HEK293 (cell line): ENCODE results near the gene STAT5B.

Experiments used
- CTCF ChIA-PET: fragments of 350-600 bp; formaldehyde crosslinking; extraction: SDS; loops from one replicate; lab custom pipeline; 2021; ENCODE audit warnings: antibody characterized with exemption; lab: Yijun Ruan, JAX
- POLR2A ChIA-PET: fragments of 300-600 bp; formaldehyde crosslinking; extraction: SDS; loops from one replicate; lab custom pipeline; 2020; ENCODE audit warnings: antibody characterized with exemption, inconsistent platforms; lab: Yijun Ruan, JAX
- H3K27ac ChIP-seq: fragments of 200-500 bp; sonication (Bioruptor generic); 2 replicates; pipeline ENCODE4 v1.5.1; 2014; ENCODE audit warnings: low read depth, low read length, control low read depth, inconsistent platforms; ENCODE audit errors: extremely low read depth
- H3K36me3 ChIP-seq, 2 experiments: fragments of 200-500 bp in 1 of 2; sonication (Bioruptor generic) in 1 of 2; 1 replicate in 1 of 2; 2 replicates in 1 of 2; pipeline ENCODE4 v1.5.1; 2014 to 2017; ENCODE audit warnings: inconsistent platforms in 2 of 2, low read length in 2 of 2; ENCODE audit not compliant: control insufficient read depth in 2 of 2, insufficient read depth in 1 of 2
- H3K4me1 ChIP-seq: fragments of 200-500 bp; sonication (Bioruptor generic); 2 replicates; pipeline ENCODE4 v1.5.1; 2014; ENCODE audit warnings: mild to moderate bottlenecking, low read length, inconsistent platforms; ENCODE audit not compliant: control insufficient read depth, insufficient read depth
- H3K4me3 ChIP-seq: 2 replicates; pipeline ENCODE4 v1.5.1; 2011; ENCODE audit warnings: low read depth, mild to moderate bottlenecking, control low read depth, low read length, moderate library complexity
- H3K9me3 ChIP-seq: fragments of 200-500 bp; sonication (Bioruptor generic); 2 replicates; pipeline ENCODE4 v1.5.1; 2014; ENCODE audit warnings: low read depth, low read length, inconsistent platforms; ENCODE audit not compliant: control insufficient read depth, insufficient read depth
- IKZF3 ChIP-seq: fragments of 450-650 bp; IDR thresholded peaks from 2 replicates; pipeline ENCODE4 v1.5.0; 2018; ENCODE audit warnings: missing biosample characterization, mild to moderate bottlenecking, missing genetic modification characterization, moderate library complexity
- SETDB1 ChIP-seq: IDR thresholded peaks from one replicate; pipeline ENCODE4 v1.6.1; 2017; ENCODE audit warnings: mild to moderate bottlenecking, low read length, moderate library complexity, mixed read lengths; ENCODE audit not compliant: insufficient read length
- SP7 ChIP-seq: fragments of 450-650 bp; formaldehyde crosslinking; IDR thresholded peaks from 2 replicates; pipeline ENCODE4 v1.5.1; 2016; ENCODE audit warnings: missing biosample characterization, missing genetic modification characterization
- YY1 ChIP-seq: fragments of 450-650 bp; formaldehyde crosslinking; IDR thresholded peaks from 2 replicates; pipeline ENCODE4 v1.5.1; 2018; ENCODE audit warnings: missing biosample characterization, missing genetic modification characterization
- ZBTB21 ChIP-seq: fragments of 450-650 bp; formaldehyde crosslinking; IDR thresholded peaks from 2 replicates; pipeline ENCODE4 v1.5.1; 2017; ENCODE audit warnings: missing biosample characterization, missing genetic modification characterization
- ZBTB48 ChIP-seq: fragments of 450-650 bp; formaldehyde crosslinking; IDR thresholded peaks from 2 replicates; pipeline ENCODE4 v1.5.1; 2016; ENCODE audit warnings: missing biosample characterization, missing genetic modification characterization
- ZEB2 ChIP-seq: fragments of 450-650 bp; formaldehyde crosslinking; IDR thresholded peaks from 2 replicates; pipeline ENCODE4 v1.5.1; 2016; ENCODE audit warnings: missing biosample characterization, missing genetic modification characterization
- ZFP41 ChIP-seq: fragments of 450-650 bp; formaldehyde crosslinking; IDR thresholded peaks from 2 replicates; pipeline ENCODE4 v1.5.1; 2016; ENCODE audit warnings: missing biosample characterization, missing genetic modification characterization, borderline replicate concordance
- ZNF112 ChIP-seq: fragments of 450-650 bp; formaldehyde crosslinking; IDR thresholded peaks from 2 replicates; pipeline ENCODE4 v1.5.0; 2017; ENCODE audit warnings: missing biosample characterization, missing genetic modification characterization
- ZNF16 ChIP-seq: fragments of 450-650 bp; formaldehyde crosslinking; IDR thresholded peaks from 2 replicates; pipeline ENCODE4 v1.5.1; 2016; ENCODE audit warnings: low read depth, missing biosample characterization, missing genetic modification characterization
- ZNF202 ChIP-seq: fragments of 450-650 bp; formaldehyde crosslinking; IDR thresholded peaks from 2 replicates; pipeline ENCODE4 v1.5.1; 2016; ENCODE audit warnings: missing biosample characterization, missing genetic modification characterization, borderline replicate concordance
- ZNF311 ChIP-seq: fragments of 450-650 bp; formaldehyde crosslinking; IDR thresholded peaks from 2 replicates; pipeline ENCODE4 v1.5.1; 2017; ENCODE audit warnings: missing biosample characterization, missing genetic modification characterization, borderline replicate concordance
- ZNF335 ChIP-seq: fragments of 450-650 bp; formaldehyde crosslinking; conservative IDR thresholded peaks from 2 replicates; pipeline ENCODE4 v1.5.1; 2016; ENCODE audit warnings: missing biosample characterization, missing genetic modification characterization
- ZNF341 ChIP-seq: fragments of 450-650 bp; formaldehyde crosslinking; IDR thresholded peaks from 2 replicates; pipeline ENCODE4; 2016; ENCODE audit warnings: low read depth, missing biosample characterization, missing genetic modification characterization
- ZNF366 ChIP-seq: fragments of 450-650 bp; formaldehyde crosslinking; conservative IDR thresholded peaks from 2 replicates; pipeline ENCODE4 v1.5.1; 2016; ENCODE audit warnings: missing biosample characterization, missing genetic modification characterization
- ZNF423 ChIP-seq: fragments of 450-650 bp; formaldehyde crosslinking; IDR thresholded peaks from 2 replicates; pipeline ENCODE4 v1.5.1; 2016; ENCODE audit warnings: missing biosample characterization, missing genetic modification characterization
- ZNF561 ChIP-seq: fragments of 450-650 bp; IDR thresholded peaks from 2 replicates; pipeline ENCODE4 v1.5.1; 2018; ENCODE audit warnings: missing biosample characterization, missing genetic modification characterization, borderline replicate concordance
- ZNF623 ChIP-seq: fragments of 450-650 bp; formaldehyde crosslinking; IDR thresholded peaks from 2 replicates; pipeline ENCODE4 v1.5.1; 2016; ENCODE audit warnings: missing biosample characterization, missing genetic modification characterization
- ZNF629 ChIP-seq: fragments of 450-650 bp; formaldehyde crosslinking; IDR thresholded peaks from 2 replicates; pipeline ENCODE4 v1.5.1; 2017; ENCODE audit warnings: missing biosample characterization, missing genetic modification characterization
- ZNF701 ChIP-seq: fragments of 450-650 bp; formaldehyde crosslinking; IDR thresholded peaks from 2 replicates; pipeline ENCODE4 v1.5.1; 2016; ENCODE audit warnings: missing biosample characterization, missing genetic modification characterization
- ZNF777 ChIP-seq: fragments of 450-650 bp; formaldehyde crosslinking; IDR thresholded peaks from 2 replicates; pipeline ENCODE4 v1.5.1; 2017; ENCODE audit warnings: missing biosample characterization, missing genetic modification characterization, borderline replicate concordance
- TF ChIP-seq, protein P1 (sequence below): fragments of 450-650 bp; formaldehyde crosslinking; IDR thresholded peaks from 2 replicates; pipeline ENCODE4 v1.5.1; 2016; ENCODE audit warnings: missing biosample characterization, missing genetic modification characterization, borderline replicate concordance
- TF ChIP-seq, protein P2 (sequence below): fragments of 450-650 bp; formaldehyde crosslinking; IDR thresholded peaks from 2 replicates; pipeline ENCODE4 v1.5.1; 2016; ENCODE audit warnings: missing biosample characterization, missing genetic modification characterization, low read depth
- TF ChIP-seq, protein P3 (sequence below): fragments of 450-650 bp; formaldehyde crosslinking; conservative IDR thresholded peaks from 2 replicates; pipeline ENCODE4 v1.5.1; 2016; ENCODE audit warnings: low read depth, missing biosample characterization, missing genetic modification characterization
- TF ChIP-seq, protein P4 (sequence below): fragments of 450-650 bp; formaldehyde crosslinking; IDR thresholded peaks from 2 replicates; pipeline ENCODE4 v1.5.1; 2016; ENCODE audit warnings: missing biosample characterization, missing genetic modification characterization

Gene STAT5B

DNA sequence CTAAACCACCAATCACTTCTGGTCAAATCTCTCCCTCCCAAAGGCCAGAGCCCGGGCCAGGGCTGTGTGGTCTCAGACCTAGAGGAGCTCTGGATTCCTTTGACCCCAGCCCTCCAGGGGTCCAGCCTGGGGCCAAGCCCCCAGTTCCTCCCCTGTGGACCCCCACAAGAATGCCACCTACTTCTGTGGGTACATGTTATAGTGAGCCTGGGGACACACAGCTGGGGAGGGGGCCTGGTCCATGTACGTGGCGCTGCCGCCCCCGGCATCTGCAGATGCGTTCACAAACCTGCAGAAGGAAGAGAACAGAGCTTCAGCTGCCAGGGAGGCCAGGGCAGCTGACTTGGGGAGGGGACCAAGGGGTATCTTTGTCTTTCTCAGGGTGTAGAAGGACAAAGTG is 74.0 kb downstream of the STAT5B start:
- POLR2A ChIA-PET, result no interaction called here
- Histone ChIP-seq H3K4me3 (no peak overlapping the region), H3K9me3 (no peaks in the 10 kb centered on the region), H3K27ac (no peak overlapping the region), H3K36me3 (peaks cover 27 to 58% of the 10 kb centered on the region in 2 experiments), H3K4me1 (no peaks in the 10 kb centered on the region)
- CTCF ChIA-PET, result interaction anchor here (0.8 kb wide), 1 partner anchor 11 kb away, joined by 3 read pairs; no protein-coding TSS in a partner anchor
- TF ChIP-seq ZEB2 (tag by site-specific recombination) (no peak), ZNF16 (tag by site-specific recombination) (no peak), ZBTB48 (tag by site-specific recombination) (no peak), ZFP41 (tag by site-specific recombination) (no peak), ZNF629 (no peak), YY1 (tag by site-specific recombination) (no peak), ZNF777 (tag by site-specific recombination) (no peak), IKZF3 (no peak), ZNF112 (tag by site-specific recombination) (no peak), ZNF623 (no peak), ZNF423 (no peak), ZNF366 (tag by site-specific recombination) (no peak), ZNF341 (tag by site-specific recombination) (no peak), ZNF335 (tag by site-specific recombination) (no peak)
- TF ChIP-seq, protein P1, sequence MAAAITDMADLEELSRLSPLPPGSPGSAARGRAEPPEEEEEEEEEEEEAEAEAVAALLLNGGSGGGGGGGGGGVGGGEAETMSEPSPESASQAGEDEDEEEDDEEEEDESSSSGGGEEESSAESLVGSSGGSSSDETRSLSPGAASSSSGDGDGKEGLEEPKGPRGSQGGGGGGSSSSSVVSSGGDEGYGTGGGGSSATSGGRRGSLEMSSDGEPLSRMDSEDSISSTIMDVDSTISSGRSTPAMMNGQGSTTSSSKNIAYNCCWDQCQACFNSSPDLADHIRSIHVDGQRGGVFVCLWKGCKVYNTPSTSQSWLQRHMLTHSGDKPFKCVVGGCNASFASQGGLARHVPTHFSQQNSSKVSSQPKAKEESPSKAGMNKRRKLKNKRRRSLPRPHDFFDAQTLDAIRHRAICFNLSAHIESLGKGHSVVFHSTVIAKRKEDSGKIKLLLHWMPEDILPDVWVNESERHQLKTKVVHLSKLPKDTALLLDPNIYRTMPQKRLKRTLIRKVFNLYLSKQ (tag by site-specific recombination), result no peak
- TF ChIP-seq, protein P2, sequence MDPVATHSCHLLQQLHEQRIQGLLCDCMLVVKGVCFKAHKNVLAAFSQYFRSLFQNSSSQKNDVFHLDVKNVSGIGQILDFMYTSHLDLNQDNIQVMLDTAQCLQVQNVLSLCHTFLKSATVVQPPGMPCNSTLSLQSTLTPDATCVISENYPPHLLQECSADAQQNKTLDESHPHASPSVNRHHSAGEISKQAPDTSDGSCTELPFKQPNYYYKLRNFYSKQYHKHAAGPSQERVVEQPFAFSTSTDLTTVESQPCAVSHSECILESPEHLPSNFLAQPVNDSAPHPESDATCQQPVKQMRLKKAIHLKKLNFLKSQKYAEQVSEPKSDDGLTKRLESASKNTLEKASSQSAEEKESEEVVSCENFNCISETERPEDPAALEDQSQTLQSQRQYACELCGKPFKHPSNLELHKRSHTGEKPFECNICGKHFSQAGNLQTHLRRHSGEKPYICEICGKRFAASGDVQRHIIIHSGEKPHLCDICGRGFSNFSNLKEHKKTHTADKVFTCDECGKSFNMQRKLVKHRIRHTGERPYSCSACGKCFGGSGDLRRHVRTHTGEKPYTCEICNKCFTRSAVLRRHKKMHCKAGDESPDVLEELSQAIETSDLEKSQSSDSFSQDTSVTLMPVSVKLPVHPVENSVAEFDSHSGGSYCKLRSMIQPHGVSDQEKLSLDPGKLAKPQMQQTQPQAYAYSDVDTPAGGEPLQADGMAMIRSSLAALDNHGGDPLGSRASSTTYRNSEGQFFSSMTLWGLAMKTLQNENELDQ (tag by site-specific recombination), result no peak
- TF ChIP-seq, protein P3, sequence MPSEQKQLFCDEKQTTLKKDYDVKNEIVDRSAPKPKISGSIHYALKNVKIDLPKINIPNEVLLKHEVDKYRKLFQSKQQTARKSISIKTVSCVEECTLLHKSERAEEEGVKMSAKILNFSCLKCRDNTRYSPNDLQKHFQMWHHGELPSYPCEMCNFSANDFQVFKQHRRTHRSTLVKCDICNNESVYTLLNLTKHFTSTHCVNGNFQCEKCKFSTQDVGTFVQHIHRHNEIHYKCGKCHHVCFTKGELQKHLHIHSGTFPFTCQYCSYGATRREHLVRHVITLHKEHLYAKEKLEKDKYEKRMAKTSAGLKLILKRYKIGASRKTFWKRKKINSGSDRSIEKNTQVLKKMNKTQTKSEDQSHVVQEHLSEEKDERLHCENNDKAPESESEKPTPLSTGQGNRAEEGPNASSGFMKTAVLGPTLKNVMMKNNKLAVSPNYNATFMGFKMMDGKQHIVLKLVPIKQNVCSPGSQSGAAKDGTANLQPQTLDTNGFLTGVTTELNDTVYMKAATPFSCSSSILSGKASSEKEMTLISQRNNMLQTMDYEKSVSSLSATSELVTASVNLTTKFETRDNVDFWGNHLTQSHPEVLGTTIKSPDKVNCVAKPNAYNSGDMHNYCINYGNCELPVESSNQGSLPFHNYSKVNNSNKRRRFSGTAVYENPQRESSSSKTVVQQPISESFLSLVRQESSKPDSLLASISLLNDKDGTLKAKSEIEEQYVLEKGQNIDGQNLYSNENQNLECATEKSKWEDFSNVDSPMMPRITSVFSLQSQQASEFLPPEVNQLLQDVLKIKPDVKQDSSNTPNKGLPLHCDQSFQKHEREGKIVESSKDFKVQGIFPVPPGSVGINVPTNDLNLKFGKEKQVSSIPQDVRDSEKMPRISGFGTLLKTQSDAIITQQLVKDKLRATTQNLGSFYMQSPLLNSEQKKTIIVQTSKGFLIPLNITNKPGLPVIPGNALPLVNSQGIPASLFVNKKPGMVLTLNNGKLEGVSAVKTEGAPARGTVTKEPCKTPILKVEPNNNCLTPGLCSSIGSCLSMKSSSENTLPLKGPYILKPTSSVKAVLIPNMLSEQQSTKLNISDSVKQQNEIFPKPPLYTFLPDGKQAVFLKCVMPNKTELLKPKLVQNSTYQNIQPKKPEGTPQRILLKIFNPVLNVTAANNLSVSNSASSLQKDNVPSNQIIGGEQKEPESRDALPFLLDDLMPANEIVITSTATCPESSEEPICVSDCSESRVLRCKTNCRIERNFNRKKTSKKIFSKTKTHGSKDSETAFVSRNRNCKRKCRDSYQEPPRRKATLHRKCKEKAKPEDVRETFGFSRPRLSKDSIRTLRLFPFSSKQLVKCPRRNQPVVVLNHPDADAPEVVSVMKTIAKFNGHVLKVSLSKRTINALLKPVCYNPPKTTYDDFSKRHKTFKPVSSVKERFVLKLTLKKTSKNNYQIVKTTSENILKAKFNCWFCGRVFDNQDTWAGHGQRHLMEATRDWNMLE (tag by site-specific recombination), result no peak

DNA sequence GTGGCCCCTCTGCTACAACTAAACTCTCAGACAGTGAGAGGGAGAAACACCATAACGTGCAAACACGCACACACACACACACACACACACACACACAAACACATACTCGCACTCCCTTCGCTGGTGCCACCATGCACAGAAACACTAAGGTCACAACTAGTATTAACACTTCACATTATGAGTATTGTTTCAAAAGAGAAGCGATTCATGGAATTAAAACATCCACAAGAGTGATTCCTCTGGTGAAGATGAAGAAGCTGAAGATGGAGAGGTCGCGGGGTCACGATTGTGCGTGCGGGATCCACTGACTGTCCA is 74.8 kb downstream of the STAT5B start:
- CTCF ChIA-PET, result interaction anchor here (0.7 to 1.3 kb wide), 3 partner anchors 12 to 208 kb away, joined by 3 to 5 read pairs (median 3); no protein-coding TSS in a partner anchor

More for the DNA sequence above, 74.8 kb downstream of the STAT5B start:
- POLR2A ChIA-PET, result no interaction called here
- no peak overlapping the region for H3K27ac ChIP-seq
- no peaks in the 10 kb centered on the region for H3K9me3 ChIP-seq
- no peak overlapping the region for H3K4me3 ChIP-seq
- H3K36me3 ChIP-seq, result peaks cover 20 to 56% of the 10 kb centered on the region in 2 experiments
- TF ChIP-seq ZNF202, result no peak
- TF ChIP-seq, protein P4, sequence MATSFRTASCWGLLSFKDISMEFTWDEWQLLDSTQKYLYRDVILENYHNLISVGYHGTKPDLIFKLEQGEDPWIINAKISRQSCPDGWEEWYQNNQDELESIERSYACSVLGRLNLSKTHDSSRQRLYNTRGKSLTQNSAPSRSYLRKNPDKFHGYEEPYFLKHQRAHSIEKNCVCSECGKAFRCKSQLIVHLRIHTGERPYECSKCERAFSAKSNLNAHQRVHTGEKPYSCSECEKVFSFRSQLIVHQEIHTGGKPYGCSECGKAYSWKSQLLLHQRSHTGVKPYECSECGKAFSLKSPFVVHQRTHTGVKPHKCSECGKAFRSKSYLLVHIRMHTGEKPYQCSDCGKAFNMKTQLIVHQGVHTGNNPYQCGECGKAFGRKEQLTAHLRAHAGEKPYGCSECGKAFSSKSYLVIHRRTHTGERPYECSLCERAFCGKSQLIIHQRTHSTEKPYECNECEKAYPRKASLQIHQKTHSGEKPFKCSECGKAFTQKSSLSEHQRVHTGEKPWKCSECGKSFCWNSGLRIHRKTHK (tag by site-specific recombination), result no peak
- TF ChIP-seq SETDB1, result no peak
- no peak for TF ChIP-seq IKZF3
- TF ChIP-seq SP7 (tag by site-specific recombination), result no peak
- TF ChIP-seq ZNF561 (tag by site-specific recombination), result no peak
- TF ChIP-seq ZBTB21, result no peak
- TF ChIP-seq ZNF311, result no peak
- TF ChIP-seq ZNF701, result no peak
- TF ChIP-seq, all 188 proteins: peak for 0
- no peaks in the 10 kb centered on the region for H3K4me1 ChIP-seq
